ENCODE data around the gene C8B. TPM values are rescaled to one million over a fixed set of nuclear protein-coding genes. Genes with fewer than 3 reads are reported as not detected.

C8B gene
- total RNA-seq, 1 experiment from 2014 or later = not detected

GRCh38 chr1:56920591-56921001 lies 45.2 kb downstream of the C8B start:
- Mint-ChIP-seq H3K4me3 (no peak overlapping the region), H3K27me3 (ENCODE audit: low read depth) (no peaks in the 10 kb centered on the region; the same call in 1 of the 2 replicates), H3K36me3 (ENCODE audit: insufficient read depth in 1 of 3, low read depth in 3 of 3) (no peaks in the 10 kb centered on the region), H3K9me3 (no peaks in the 10 kb centered on the region; a peak in 1 of 5 replicates), H3K27ac (no peak overlapping the region), H3K4me1 (peaks cover 27 to 29% of the 10 kb centered on the region in 2 experiments)
- Histone ChIP-seq H2BK5ac (ENCODE audit: insufficient read length, low read length) (no peak overlapping the region), H3K23me2 (ENCODE audit: insufficient read length, low read depth, low read length, poor library complexity, severe bottlenecking) (no peaks in the 10 kb centered on the region), H3K4ac (ENCODE audit: low read depth, low read length) (no peak overlapping the region), H3K18ac (ENCODE audit: insufficient read length, low read depth, low read length) (no peak overlapping the region), H3K9ac (ENCODE audit: extremely low read depth, insufficient read length, low read length) (no peak overlapping the region), H3K27ac (ENCODE audit: insufficient read length, low read depth, low read length) (no peak overlapping the region), H2BK120ac (ENCODE audit: low read depth, low read length, poor library complexity, severe bottlenecking) (no peak overlapping the region), H3K23ac (ENCODE audit: insufficient read length, low read depth, low read length) (no peak overlapping the region), H3K4me1 (ENCODE audit: insufficient read depth, low read length) (no peaks in the 10 kb centered on the region), H3T11ph (ENCODE audit: low read length) (no peak overlapping the region), H2BK15ac (ENCODE audit: low read depth, low read length) (no peak overlapping the region), H3K79me2 (ENCODE audit: insufficient read depth, low read length) (no peaks in the 10 kb centered on the region), H2AFZ (ENCODE audit: low read length) (no peak overlapping the region), H4K5ac (ENCODE audit: insufficient read length, low read depth, low read length) (no peak overlapping the region), H4K20me1 (ENCODE audit: control insufficient read depth, insufficient read depth, insufficient read length) (no peaks in the 10 kb centered on the region), H3K14ac (ENCODE audit: insufficient read depth, low read length) (no peak overlapping the region), H4K8ac (replicated peaks; ENCODE audit: insufficient read length, low read depth, low read length) (no peak overlapping the region), H2BK12ac (ENCODE audit: insufficient read length, low read depth, low read length) (no peak overlapping the region), H3K4me2 (ENCODE audit: insufficient read depth, insufficient read length, low read length) (no peak overlapping the region), H2BK20ac (ENCODE audit: low read depth, low read length, poor library complexity, severe bottlenecking) (no peak overlapping the region), H2AK5ac (ENCODE audit: insufficient read length, low read length) (no peak overlapping the region), H3K9me3 (ENCODE audit: control insufficient read depth, low read depth, low read length) (no peaks in the 10 kb centered on the region), H4K91ac (ENCODE audit: insufficient read length, low read depth, low read length) (no peak overlapping the region), H3K27me3 (ENCODE audit: insufficient read depth, low read length) (no peaks in the 10 kb centered on the region; the same call in 1 of the 2 replicates), H3K79me1 (ENCODE audit: insufficient read depth, low read depth, low read length, poor library complexity, severe bottlenecking) (no peaks in the 10 kb centered on the region), H3K56ac (ENCODE audit: insufficient read length, low read depth, low read length) (no peak overlapping the region)
- no CpG with 5 or more reads among the region's 2 CpGs for WGBS (ENCODE audit: extremely low coverage, insufficient read length, low lambda C conversion rate)
- no peak for DNase-seq
- no peak for TF ChIP-seq CTCF (conservative IDR thresholded peaks at IDR 0.05)

Measured in H9 (cell line).